ENCODE measurements around the gene WRAP73. TPM values are rescaled to one million over a fixed set of nuclear protein-coding genes. Genes with fewer than 3 reads are reported as not detected.
"Not testable (repeated sequence)": the region's sequence is repeated elsewhere in the genome, so short reads cannot be mapped to it uniquely, and the experiment has no call there.

WRAP73 gene
- total and polyA plus RNA-seq, 9 donors = 5.3 to 18.0 (median 15.8) TPM

DNA sequence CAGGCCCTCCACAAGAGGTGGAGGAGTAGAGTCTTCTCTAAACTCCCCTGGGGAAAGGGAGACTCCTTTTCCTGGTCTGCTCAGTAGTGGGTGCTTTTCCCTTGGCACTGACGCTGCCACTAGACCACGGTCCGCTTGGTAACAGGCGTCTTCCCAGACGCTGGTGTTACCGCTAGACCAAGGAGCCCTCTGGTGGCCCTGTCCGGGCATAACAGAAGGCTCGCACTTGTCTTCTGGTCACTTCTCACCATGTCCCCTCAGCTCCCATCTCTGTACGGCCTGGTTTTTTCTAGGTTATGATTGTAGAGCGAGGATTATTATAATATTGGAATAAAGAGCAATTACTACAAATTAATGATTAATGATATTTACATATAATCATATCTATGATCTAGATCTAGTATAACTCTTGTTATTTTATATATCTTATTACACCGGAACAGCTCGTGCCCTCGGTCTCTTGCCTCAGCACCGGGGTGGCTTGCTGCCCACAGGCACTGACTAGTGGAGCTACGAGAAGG lies 28.7 kb downstream of the WRAP73 start:
- intact Hi-C loops (cut with DNase I) = loop anchor here in 2 of 4 donors (2.0 to 10.0 kb wide), 2 partner anchors 130 to 436 kb away; no protein-coding TSS in a partner anchor
- WGBS, 3 donors = 24 to 27% (median 26%) methylated on average over 15 of the region's 15 CpGs
- not testable (repeated sequence) for H3K4me3 ChIP-seq, DNase-seq, H3K27me3 ChIP-seq, H3K36me3 ChIP-seq, H3K27ac ChIP-seq, H3K9me3 ChIP-seq
- H3K4me1 ChIP-seq (ENCODE audit: insufficient read depth) = peaks cover 11% of the 10 kb centered on the region
- TF ChIP-seq, protein P1, sequence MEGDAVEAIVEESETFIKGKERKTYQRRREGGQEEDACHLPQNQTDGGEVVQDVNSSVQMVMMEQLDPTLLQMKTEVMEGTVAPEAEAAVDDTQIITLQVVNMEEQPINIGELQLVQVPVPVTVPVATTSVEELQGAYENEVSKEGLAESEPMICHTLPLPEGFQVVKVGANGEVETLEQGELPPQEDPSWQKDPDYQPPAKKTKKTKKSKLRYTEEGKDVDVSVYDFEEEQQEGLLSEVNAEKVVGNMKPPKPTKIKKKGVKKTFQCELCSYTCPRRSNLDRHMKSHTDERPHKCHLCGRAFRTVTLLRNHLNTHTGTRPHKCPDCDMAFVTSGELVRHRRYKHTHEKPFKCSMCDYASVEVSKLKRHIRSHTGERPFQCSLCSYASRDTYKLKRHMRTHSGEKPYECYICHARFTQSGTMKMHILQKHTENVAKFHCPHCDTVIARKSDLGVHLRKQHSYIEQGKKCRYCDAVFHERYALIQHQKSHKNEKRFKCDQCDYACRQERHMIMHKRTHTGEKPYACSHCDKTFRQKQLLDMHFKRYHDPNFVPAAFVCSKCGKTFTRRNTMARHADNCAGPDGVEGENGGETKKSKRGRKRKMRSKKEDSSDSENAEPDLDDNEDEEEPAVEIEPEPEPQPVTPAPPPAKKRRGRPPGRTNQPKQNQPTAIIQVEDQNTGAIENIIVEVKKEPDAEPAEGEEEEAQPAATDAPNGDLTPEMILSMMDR (IDR thresholded peaks at IDR 0.05) = peak in 2 of 3 donors; percentile 30 to 31

DNA sequence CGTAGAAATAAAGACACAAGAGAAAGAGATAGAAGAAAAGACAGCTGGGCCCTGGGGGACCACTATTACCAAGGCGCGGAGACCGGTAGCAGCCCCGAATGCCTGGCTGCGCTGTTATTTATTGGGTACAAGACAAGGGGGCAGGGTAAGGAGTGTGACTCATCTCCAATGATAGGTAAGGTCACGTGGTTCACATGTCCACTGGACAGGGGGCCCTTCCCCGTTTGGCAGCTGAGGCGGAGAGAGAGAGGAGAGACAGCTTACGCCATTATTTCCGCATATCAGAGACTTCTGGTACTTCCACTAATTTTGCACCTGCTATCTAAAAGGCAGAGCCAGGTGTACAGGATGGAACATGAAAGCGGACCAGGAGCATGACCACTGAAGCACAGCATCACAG lies 29.2 kb downstream of the WRAP73 start:
- Histone ChIP-seq H3K4me1 (ENCODE audit: insufficient read depth) (peaks cover 10% of the 10 kb centered on the region), H3K36me3 (no peaks in the 10 kb centered on the region), H3K27me3 (no peaks in the 10 kb centered on the region), H3K9me3 (no peaks in the 10 kb centered on the region), H3K27ac (no peak overlapping the region), H3K4me3 (no peak overlapping the region)
- whole genome bisulfite sequencing, 3 donors = 61 to 72% (median 70%) methylated on average over 12 of the region's 12 CpGs
- no peak for DNase-seq
- no peak for TF ChIP-seq POLR2A (IDR thresholded peaks at IDR 0.05)
- TF ChIP-seq, protein P1 (IDR thresholded peaks at IDR 0.05) = no peak
- no peak for TF ChIP-seq EP300 (IDR thresholded peaks at IDR 0.05)
- intact Hi-C loops (cut with DNase I) = loop anchor here in 2 of 4 donors (2.0 to 10.0 kb wide), 2 partner anchors 130 to 436 kb away; no protein-coding TSS in a partner anchor

DNA sequence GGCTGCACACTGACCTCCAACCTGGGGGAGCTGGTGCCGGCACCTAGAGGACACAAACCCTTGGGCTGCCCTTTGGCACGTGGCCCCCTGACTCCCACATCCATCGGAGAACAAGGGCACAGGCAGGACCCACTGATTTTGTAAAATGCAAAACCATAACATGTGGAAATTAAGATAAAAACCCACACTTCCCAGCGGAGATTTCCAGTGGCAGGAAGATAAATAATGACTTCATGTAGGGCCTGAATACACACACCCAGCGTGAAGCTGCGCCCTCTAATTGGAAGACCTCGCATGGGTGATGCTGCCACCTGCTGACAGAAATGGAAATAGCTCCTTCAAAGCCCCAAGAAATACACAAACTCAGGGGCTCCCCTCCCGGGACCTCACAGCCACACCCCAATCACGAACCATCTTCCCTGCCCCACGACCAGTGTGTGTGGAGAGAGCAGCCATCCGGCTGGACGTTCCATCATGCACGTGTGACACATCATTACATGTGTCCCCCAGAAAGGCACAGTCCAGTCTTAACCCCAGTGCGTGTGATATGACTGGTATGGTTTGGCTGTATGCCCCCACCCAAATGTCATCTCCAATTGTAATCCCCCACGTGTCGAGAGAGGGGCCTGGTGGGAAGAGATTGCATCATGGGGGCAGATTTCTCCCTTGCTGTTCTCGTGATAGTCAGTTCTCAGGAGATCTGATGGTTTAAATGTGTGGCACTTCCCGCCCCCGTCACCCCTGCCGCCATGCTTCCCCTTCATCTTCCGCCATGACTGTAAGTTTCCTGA lies 30.8 kb downstream of the WRAP73 start:
- peak; percentile 61 to 80 (median 75) for DNase-seq
- Histone ChIP-seq H3K27ac (no peak overlapping the region), H3K4me1 (ENCODE audit: insufficient read depth) (peaks cover 8% of the 10 kb centered on the region), H3K27me3 (no peaks in the 10 kb centered on the region), H3K36me3 (no peaks in the 10 kb centered on the region), H3K4me3 (no peak overlapping the region), H3K9me3 (no peaks in the 10 kb centered on the region)
- 11 to 19% (median 16%) methylated on average over 19 to 21 of the region's 21 CpGs for WGBS, 3 donors
- TF ChIP-seq, protein P1 (IDR thresholded peaks at IDR 0.05) = peak; percentile 72 to 85 (median 77)
- TF ChIP-seq POLR2A (IDR thresholded peaks at IDR 0.05) = no peak
- intact Hi-C loops (cut with DNase I) = loop anchor here in 3 of 4 donors (2.0 to 5.0 kb wide), 5 partner anchors 52 to 164 kb away; partner anchors contain the start of gene ARHGEF16 (in 1 of the 3)

DNA sequence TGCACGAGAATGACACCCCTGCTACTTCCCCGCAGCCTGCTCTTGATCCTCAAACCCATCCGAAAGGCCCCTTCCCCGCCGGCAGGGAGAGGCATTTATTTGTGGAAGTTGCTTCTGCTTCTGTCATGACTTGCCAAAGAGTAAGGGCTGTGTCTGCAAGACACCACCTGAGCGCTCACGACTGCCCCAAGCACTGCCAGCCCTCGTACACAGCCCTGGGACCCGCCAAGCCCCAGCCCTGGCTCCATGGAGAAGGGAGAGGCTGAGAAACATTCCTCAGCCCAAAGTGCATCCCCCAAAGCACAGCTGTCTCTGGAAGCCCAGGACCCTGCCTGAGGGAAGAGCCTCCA lies 31.4 kb downstream of the WRAP73 start:
- H3K4me1 ChIP-seq (ENCODE audit: insufficient read depth) = peaks cover 5% of the 10 kb centered on the region
- no peak overlapping the region for H3K27ac ChIP-seq
- intact Hi-C loops (cut with DNase I) = loop anchor here in 3 of 4 donors (2.0 to 5.0 kb wide), 5 partner anchors 51 to 164 kb away; partner anchors contain the start of gene ARHGEF16 (in 1 of the 3)
- WGBS, 3 donors = 57 to 71% (median 62%) methylated on average over 9 of the region's 9 CpGs
- no peaks in the 10 kb centered on the region for H3K36me3 ChIP-seq
- no peak overlapping the region for H3K4me3 ChIP-seq
- no peaks in the 10 kb centered on the region for H3K27me3 ChIP-seq
- no peak for TF ChIP-seq EP300 (IDR thresholded peaks at IDR 0.05)
- TF ChIP-seq, protein P1 (IDR thresholded peaks at IDR 0.05) = no peak
- DNase-seq = no peak
- no peaks in the 10 kb centered on the region for H3K9me3 ChIP-seq
